HG03558 (cell line): ENCODE data around the gene KCND3.

Experiments
- ATAC-seq: cut with Tn5 transposase; IDR thresholded peaks from one replicate; pipeline ENCODE4 v1.9.1; 2021; ENCODE audit warnings: moderate number of reproducible peaks; ENCODE audit not compliant: unreplicated experiment; ENCODE audit errors: extremely low read depth

The KCND3 gene

GRCh38 chr1:111793923-111794322 is 195.5 kb downstream of the KCND3 start:
- no peak for ATAC-seq

- no peak for ATAC-seq
These were observed 197.2 kb downstream of the KCND3 start for GRCh38 chr1:111792249-111792648.

GRCh38 chr1:111791776-111792175 is 197.7 kb downstream of the KCND3 start:
- ATAC-seq = no peak

GRCh38 chr1:111789666-111790316 is 199.7 kb downstream of the KCND3 start:
- no peak for ATAC-seq

GRCh38 chr1:111789142-111789541 is 200.3 kb downstream of the KCND3 start:
- no peak for ATAC-seq

GRCh38 chr1:111786669-111787207 is 202.7 kb downstream of the KCND3 start:
- no peak for ATAC-seq

- ATAC-seq = no peak
These were observed 205.1 kb downstream of the KCND3 start for GRCh38 chr1:111784273-111784901.

- no peak for ATAC-seq
These were observed 209.9 kb downstream of the KCND3 start for GRCh38 chr1:111779546-111779945.

- no peak for ATAC-seq
These were observed 210.9 kb downstream of the KCND3 start for GRCh38 chr1:111778541-111779051.

- no peak for ATAC-seq
These were observed 211.4 kb downstream of the KCND3 start for GRCh38 chr1:111778066-111778465.

GRCh38 chr1:111777301-111777700 is 212.2 kb downstream of the KCND3 start:
- no peak for ATAC-seq

- ATAC-seq = no peak
These were observed 212.6 kb downstream of the KCND3 start for GRCh38 chr1:111776861-111777260.

GRCh38 chr1:111776391-111776790 is 213.1 kb downstream of the KCND3 start:
- no peak for ATAC-seq

GRCh38 chr1:111775966-111776365 is 213.5 kb downstream of the KCND3 start:
- ATAC-seq = no peak

- no peak for ATAC-seq
These were observed 218.6 kb downstream of the KCND3 start for GRCh38 chr1:111770916-111771315.

- no peak for ATAC-seq
These were observed 219.8 kb downstream of the KCND3 start for GRCh38 chr1:111769517-111770146.

GRCh38 chr1:111768625-111769024 is 220.8 kb downstream of the KCND3 start:
- no peak for ATAC-seq

GRCh38 chr1:111768023-111768422 is 221.4 kb downstream of the KCND3 start:
- ATAC-seq = no peak

- no peak for ATAC-seq
These were observed 227.1 kb downstream of the KCND3 start for GRCh38 chr1:111762332-111762731.

- ATAC-seq = no peak
These were observed 227.8 kb downstream of the KCND3 start for GRCh38 chr1:111761717-111762116.

GRCh38 chr1:111758373-111758772 is 231.1 kb downstream of the KCND3 start:
- no peak for ATAC-seq
